Measurements from ENCODE around the gene TERC. TPM values are rescaled to one million over a fixed set of nuclear protein-coding genes. Genes with fewer than 3 reads are reported as not detected.

Gene TERC
- 37.7 and 59.6 TPM in 2 replicates for total RNA-seq

GRCh38 chr3:169764882-169765612 lies at the start of gene TERC:
Gene TERC, minus strand, starts transcription at chr3:169765060.

GRCh38 chr3:169812332-169813235 lies 47.7 kb upstream of the TERC start, which contains the start of the genes LRRC34 and LRRIQ4:
Gene LRRC34, minus strand, starts transcription at chr3:169812904. Its CDS starts 356 bp downstream, at chr3:169812548.
Gene LRRIQ4, plus strand, starts transcription at chr3:169812870. Its CDS starts 9,052 bp downstream, at chr3:169821922.

GRCh38 chr3:169772897-169773816 lies 8.3 kb upstream of the TERC start, which contains the start of gene MYNN:
Gene MYNN, plus strand, starts transcription at chr3:169773396. Its CDS starts 900 bp downstream, at chr3:169774296.

GRCh38 chr3:169769287-169770181 lies 4.7 kb upstream of the TERC start, which contains the start of gene ACTRT3:
Gene ACTRT3, minus strand, starts transcription at chr3:169769561. Its CDS starts 41 bp downstream, at chr3:169769520.

Other genes with a start within 250 kb of the TERC start
- 3.0 and 6.7 TPM in 2 replicates for gene MECOM, start 101.3 kb downstream of the TERC start, total RNA-seq
- gene ACTRT3, start 4.5 kb upstream of the TERC start, total RNA-seq, result 3.7 and 4.4 TPM in 2 replicates
- 23.8 and 23.9 TPM in 2 replicates for gene MYNN, start 8.3 kb upstream of the TERC start, total RNA-seq
- not detected in 2 replicates for gene LRRIQ4, start 47.8 kb upstream of the TERC start, total RNA-seq
- 1.1 and 1.4 TPM in 2 replicates for gene LRRC34, start 47.8 kb upstream of the TERC start, total RNA-seq
- not detected in 2 replicates for gene LRRC31, start 104.9 kb upstream of the TERC start, total RNA-seq
- not detected in 2 replicates for gene SAMD7, start 146.5 kb upstream of the TERC start, total RNA-seq
- gene SEC62, start 201.7 kb upstream of the TERC start, total RNA-seq, result 47.1 and 98.1 TPM in 2 replicates

Data from smooth muscle cell of bladder (primary cell).